B cell (primary cell): ENCODE results near the gene CELSR3. TPM values are rescaled to one million over a fixed set of nuclear protein-coding genes. Genes with fewer than 3 reads are reported as not detected.

ENCODE experiments used
- ATAC-seq: fragments of 200-7000 bp; cut with Tn5 transposase; one replicate; pipeline ENCODE4 v1.10.0; 2021; ENCODE audit warnings: low read depth, mild to moderate bottlenecking, moderate number of reproducible peaks, moderate library complexity
- CTCF ChIA-PET: fragments of 350-600 bp; sonication (Branson Sonifier 250); formaldehyde crosslinking; loops from one replicate; lab custom pipeline; 2021; ENCODE audit warnings: antibody characterized with exemption, inconsistent platforms; lab: Charles Lee
- POLR2A ChIA-PET: fragments of 350-600 bp; sonication (Branson Sonifier 250); formaldehyde crosslinking; loops from one replicate; lab custom pipeline; 2021; ENCODE audit warnings: antibody characterized with exemption; lab: Charles Lee
- DNase-seq: peaks from one replicate; pipeline ENCODE4 v3.0.0; 2013
- H2AFZ ChIP-seq: 2 replicates; pipeline ENCODE4 v1.6.1; 2012; ENCODE audit warnings: mild to moderate bottlenecking, low read depth, low read length; ENCODE audit not compliant: insufficient read depth, poor library complexity, severe bottlenecking
- H3K27ac ChIP-seq, 2 donors: 1 replicate in 1 of 2; 2 replicates in 1 of 2; pipeline ENCODE4 v1.5.1; 2012 to 2013; ENCODE audit warnings: low read length in 2 of 2, mild to moderate bottlenecking in 2 of 2, moderate library complexity in 1 of 2
- H3K27me3 ChIP-seq, 4 experiments: fragments of 200-600 bp in 1 of 4; sonication (generic) in 1 of 4; replicated peaks in 1 of 4; 1 replicate in 2 of 4; 2 replicates in 2 of 4; pipeline versions ENCODE4 v1.6.1 to v1.7.0; 2013 to 2016; ENCODE audit warnings: low read length in 3 of 4, mild to moderate bottlenecking in 2 of 4, mixed read lengths in 1 of 4, moderate library complexity in 1 of 4; ENCODE audit not compliant: insufficient read depth in 4 of 4, control insufficient read depth in 3 of 4; ENCODE audit errors: control extremely low read depth in 1 of 4
- H3K36me3 ChIP-seq, 2 experiments: replicated peaks in 1 of 2; 1 replicate in 1 of 2; 2 replicates in 1 of 2; pipeline versions ENCODE4 v1.6.1 to v1.7.1; 2013; ENCODE audit warnings: low read length in 1 of 2; ENCODE audit not compliant: insufficient read depth in 2 of 2, control insufficient read depth in 1 of 2; ENCODE audit errors: control extremely low read depth in 1 of 2, extremely low read depth in 1 of 2
- H3K4me1 ChIP-seq, 2 donors: fragments of 200-600 bp in 1 of 2; sonication (generic) in 1 of 2; 1 replicate in 1 of 2; 2 replicates in 1 of 2; pipeline versions ENCODE4 v1.5.1 to v1.6.1; 2013 to 2017; ENCODE audit warnings: low read length in 2 of 2; ENCODE audit not compliant: control insufficient read depth in 2 of 2, insufficient read depth in 2 of 2
- H3K4me2 ChIP-seq: replicated peaks from 2 replicates; pipeline ENCODE3; 2012; ENCODE audit warnings: mild to moderate bottlenecking, low read depth, low read length; ENCODE audit not compliant: poor library complexity, severe bottlenecking
- H3K4me3 ChIP-seq, 5 experiments: fragments of 200-600 bp in 1 of 5; sonication (generic) in 1 of 5; 1 replicate in 3 of 5; 2 replicates in 2 of 5; pipeline versions ENCODE4 v1.5.1 to v1.7.0; 2011 to 2016; ENCODE audit warnings: low read length in 4 of 5, mild to moderate bottlenecking in 4 of 5, low read depth in 2 of 5, control low read depth in 1 of 5, moderate library complexity in 1 of 5; ENCODE audit not compliant: insufficient read depth in 1 of 5; ENCODE audit errors: control extremely low read depth in 1 of 5, extremely low read depth in 1 of 5
- H3K79me2 ChIP-seq: fragments of 200-600 bp; sonication (generic); one replicate; pipeline ENCODE4 v1.6.0; 2016; ENCODE audit warnings: low read length; ENCODE audit not compliant: control insufficient read depth, insufficient read depth
- H3K9ac ChIP-seq: fragments of 200-600 bp; sonication (generic); 2 replicates; pipeline ENCODE4 v1.6.1; 2017; ENCODE audit warnings: mild to moderate bottlenecking, low read length, moderate library complexity
- H3K9me3 ChIP-seq, 3 donors: one replicate each; pipeline versions ENCODE4 v1.6.1 to v1.7.1; 2013; ENCODE audit warnings: low read length in 2 of 3; ENCODE audit not compliant: control insufficient read depth in 2 of 3, insufficient read depth in 1 of 3; ENCODE audit errors: control extremely low read depth in 1 of 3
- H4K20me1 ChIP-seq: 2 replicates; pipeline ENCODE4 v1.6.0; 2012; ENCODE audit warnings: mild to moderate bottlenecking, low read length; ENCODE audit not compliant: insufficient read depth, control insufficient read depth, poor library complexity, severe bottlenecking
- H3K27ac Mint-ChIP-seq: one replicate; pipeline ENCODE4 v1.8.0; 2021; ENCODE audit warnings: mixed read lengths
- H3K27me3 Mint-ChIP-seq: one replicate; pipeline ENCODE4 v1.8.0; 2021; ENCODE audit warnings: mixed read lengths
- H3K4me1 Mint-ChIP-seq: one replicate; pipeline ENCODE4 v1.8.0; 2021; ENCODE audit warnings: mixed read lengths
- H3K4me3 Mint-ChIP-seq: one replicate; pipeline ENCODE4 v1.8.0; 2021; ENCODE audit warnings: mixed read lengths
- H3K9me3 Mint-ChIP-seq: one replicate; pipeline ENCODE4 v1.8.0; 2022; ENCODE audit warnings: mixed read lengths; ENCODE audit not compliant: insufficient read depth
- CTCF ChIP-seq: fragments of 200-600 bp; IDR thresholded peaks from one replicate; pipeline ENCODE4 v1.8.0; 2022; ENCODE audit warnings: antibody characterized with exemption, mild to moderate bottlenecking
- EZH2 ChIP-seq: IDR thresholded peaks from 2 replicates; pipeline ENCODE4 v1.6.1; 2012; ENCODE audit warnings: borderline replicate concordance, low read depth, mild to moderate bottlenecking, moderate library complexity, low read length; ENCODE audit not compliant: insufficient read depth, poor library complexity, severe bottlenecking
- WGBS: methylation state at CpG from one replicate; pipeline ENCODE4 v1.1.5; 2013; ENCODE audit warnings: missing lambda C conversion rate; ENCODE audit not compliant: insufficient coverage; 5-methylcytosine and 5-hydroxymethylcytosine counted together
- intact Hi-C: fragments of 100-400 bp; cut with micrococcal nuclease; formaldehyde crosslinking; loops from one replicate; pipeline ENCODE4 v1.10.0; 2022
- polyA plus RNA-seq: library from polyadenylated mRNA; depleted of rRNA; stranded (reverse); fragments of >200 nt; gene quantifications from 2 replicates; pipeline ENCODE4 v1.2.3, GENCODE V29; 2012
- total RNA-seq, 2 donors: library from RNA; stranded (reverse); fragments of 120-200 nt in 1 of 2; gene quantifications; 1 replicate in 1 of 2; 2 replicates in 1 of 2; pipeline versions ENCODE4 v1.2.3 to v1.2.4, GENCODE V29; 2013 to 2022

The CELSR3 gene
- total and polyA plus RNA-seq, 2 donors (not counting 1 experiment from before 2014, with no cell fraction given), result 2.4 to 2.5 TPM

GRCh38 chr3:48697952-48698351, 35.3 kb upstream of the CELSR3 start:
- Mint-ChIP-seq H3K27me3 (no peaks in the 10 kb centered on the region), H3K27ac (no peak overlapping the region), H3K4me3 (no peak overlapping the region), H3K9me3 (no peaks in the 10 kb centered on the region), H3K4me1 (peaks cover 23% of the 10 kb centered on the region)
- WGBS, result 92% methylated on average over 2 of the region's 3 CpGs
- POLR2A ChIA-PET, result no interaction called here
- peaks cover 84% of the 10 kb centered on the region for H3K79me2 ChIP-seq
- intact Hi-C loops, result no loop called here
- no peaks in the 10 kb centered on the region for H3K27me3 ChIP-seq
- H3K9me3 ChIP-seq, result no peaks in the 10 kb centered on the region
- TF ChIP-seq EZH2, result no peak
- no peak for TF ChIP-seq CTCF
- no peak overlapping the region for H3K9ac ChIP-seq
- H3K36me3 ChIP-seq, result peaks cover 28 to 54% of the 10 kb centered on the region in 2 experiments
- no peak overlapping the region for H3K4me2 ChIP-seq
- peaks cover 93% of the 10 kb centered on the region for H4K20me1 ChIP-seq
- H3K4me1 ChIP-seq, result no peaks in the 10 kb centered on the region
- DNase-seq (no peak), ATAC-seq (no peak)
- H2AFZ ChIP-seq, result no peak overlapping the region
- H3K4me3 ChIP-seq, result no peak overlapping the region
- CTCF ChIA-PET, result interaction anchor here (0.7 kb wide), 1 partner anchor 193 kb away, joined by 4 read pairs; no protein-coding TSS in a partner anchor
- H3K27ac ChIP-seq, result no peak overlapping the region

- CTCF ChIA-PET, result interaction anchor here (0.5 to 1.4 kb wide), 2 partner anchors 14 to 685 kb away, joined by 3 to 4 read pairs; no protein-coding TSS in a partner anchor
- intact Hi-C loops, result no loop called here
- H3K27ac Mint-ChIP-seq, result no peak overlapping the region
Measured at GRCh38 chr3:48696601-48697000, 33.9 kb upstream of the CELSR3 start.

More at GRCh38 chr3:48696601-48697000, 33.9 kb upstream of the CELSR3 start:
- Histone ChIP-seq H3K36me3 (peaks cover 25 to 68% of the 10 kb centered on the region in 2 experiments), H3K79me2 (peaks cover 73% of the 10 kb centered on the region), H3K4me2 (no peak overlapping the region), H3K9me3 (no peaks in the 10 kb centered on the region), H3K27ac (no peak overlapping the region), H3K4me1 (no peaks in the 10 kb centered on the region), H2AFZ (no peak overlapping the region), H4K20me1 (peaks cover 90% of the 10 kb centered on the region), H3K9ac (no peak overlapping the region), H3K27me3 (no peaks in the 10 kb centered on the region), H3K4me3 (no peak overlapping the region)
- no peak for TF ChIP-seq CTCF
- TF ChIP-seq EZH2, result no peak
- no peak for ATAC-seq
- Mint-ChIP-seq H3K9me3 (no peaks in the 10 kb centered on the region), H3K4me3 (no peak overlapping the region), H3K27me3 (no peaks in the 10 kb centered on the region), H3K4me1 (peaks cover 15% of the 10 kb centered on the region)
- POLR2A ChIA-PET, result interaction anchor here (0.6 kb wide), 1 partner anchor 20 kb away, joined by 7 read pairs; the partner anchor contains the start of gene IP6K2
- DNase-seq, result no peak
